ENCODE measurements around the gene ASB18. TPM values are rescaled to one million over a fixed set of nuclear protein-coding genes. Genes with fewer than 3 reads are reported as not detected.
A peak's percentile ranks its signal among the peaks of the same experiment; 100 is the strongest.

The ASB18 gene
- total and polyA plus RNA-seq, 2 experiments from 2014 or later = not detected

DNA sequence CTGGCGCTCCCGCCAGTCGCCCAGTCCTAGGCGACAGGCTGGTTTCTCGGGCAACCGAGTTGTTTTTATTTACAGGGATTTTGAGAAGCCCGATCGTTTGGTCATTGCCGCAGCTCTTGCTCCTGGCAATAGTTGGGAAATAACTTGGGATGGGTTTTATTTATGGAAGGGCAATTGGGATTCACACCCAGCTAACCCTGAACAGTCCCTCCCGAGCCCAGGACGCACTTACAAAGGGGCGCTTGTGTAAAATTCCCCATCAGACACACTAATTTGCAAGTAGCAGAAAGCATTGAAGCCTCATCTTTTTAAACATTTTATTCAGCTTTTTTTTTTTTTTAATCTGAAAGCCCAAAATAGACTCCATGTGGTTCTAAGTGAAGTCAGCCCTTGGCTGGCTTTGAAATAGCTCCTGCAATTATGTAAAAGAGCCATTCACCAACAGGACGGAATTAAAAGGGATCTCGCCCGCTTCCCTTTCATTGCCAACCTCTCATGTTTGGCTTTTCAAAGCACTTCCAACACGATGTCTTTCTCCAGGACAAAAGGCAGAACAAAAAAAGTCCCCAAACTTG, 92.4 kb downstream of the ASB18 start:
- Histone ChIP-seq H2AFZ (no peak overlapping the region), H3K27me3 (peaks cover 98% of the 10 kb centered on the region), H3K4me1 (ENCODE audit: insufficient read depth) (peaks cover 15% of the 10 kb centered on the region), H3K9me2 (replicated peaks; ENCODE audit: insufficient read depth) (no peaks in the 10 kb centered on the region), H3K9me3 (ENCODE audit: low read depth) (no peaks in the 10 kb centered on the region), H3K36me3 (replicated peaks; ENCODE audit: insufficient read depth, low read depth) (no peaks in the 10 kb centered on the region), H3K27ac (no peak overlapping the region), H3K4me3 (no peak overlapping the region), H3K79me2 (no peaks in the 10 kb centered on the region), H4K20me1 (ENCODE audit: insufficient read depth, poor library complexity, severe bottlenecking) (no peaks in the 10 kb centered on the region), H3K4me2 (peak overlapping the region; percentile 60)
- TF ChIP-seq EZH2 (IDR thresholded peaks at IDR 0.05; ENCODE audit: borderline replicate concordance) (no peak), EZH2phosphoT487 (IDR thresholded peaks at IDR 0.05; ENCODE audit: low read depth, severe bottlenecking, unreplicated experiment) (no peak), CTCF (IDR thresholded peaks at IDR 0.05; ENCODE audit: poor library complexity) (no peak)
- no peak for DNase-seq (ENCODE audit: low spot score)
- WGBS (ENCODE audit: low lambda C conversion rate, missing lambda C conversion rate) = 4% methylated on average over 16 of the region's 16 CpGs

- no peaks in the 10 kb centered on the region for H3K9me3 ChIP-seq (ENCODE audit: low read depth)
- no peaks in the 10 kb centered on the region for H3K36me3 ChIP-seq (replicated peaks; ENCODE audit: insufficient read depth, low read depth)
- peaks cover 98% of the 10 kb centered on the region for H3K27me3 ChIP-seq
- no peaks in the 10 kb centered on the region for H3K79me2 ChIP-seq
- H3K4me3 ChIP-seq = no peak overlapping the region
- no peak overlapping the region for H2AFZ ChIP-seq
- peak overlapping the region; percentile 60 for H3K4me2 ChIP-seq
- H3K27ac ChIP-seq = no peak overlapping the region
- no peaks in the 10 kb centered on the region for H3K9me2 ChIP-seq (replicated peaks; ENCODE audit: insufficient read depth)
- H3K4me1 ChIP-seq (ENCODE audit: insufficient read depth) = peaks cover 20% of the 10 kb centered on the region
- no peak for DNase-seq (ENCODE audit: low spot score)
- H4K20me1 ChIP-seq (ENCODE audit: insufficient read depth, poor library complexity, severe bottlenecking) = no peaks in the 10 kb centered on the region
- TF ChIP-seq CTCF (IDR thresholded peaks at IDR 0.05; ENCODE audit: poor library complexity) (no peak), EZH2 (IDR thresholded peaks at IDR 0.05; ENCODE audit: borderline replicate concordance) (no peak), EZH2phosphoT487 (IDR thresholded peaks at IDR 0.05; ENCODE audit: low read depth, severe bottlenecking, unreplicated experiment) (no peak)
- under 1% methylated on average over 26 of the region's 27 CpGs for WGBS (ENCODE audit: low lambda C conversion rate, missing lambda C conversion rate)
These were observed 93.0 kb downstream of the ASB18 start for GRCh38 chr2:236171181-236171679.

GRCh38 chr2:236170590-236171165, 93.5 kb downstream of the ASB18 start:
- Histone ChIP-seq H3K4me2 (no peak overlapping the region), H3K27ac (no peak overlapping the region), H3K9me2 (replicated peaks; ENCODE audit: insufficient read depth) (no peaks in the 10 kb centered on the region), H3K36me3 (replicated peaks; ENCODE audit: insufficient read depth, low read depth) (no peaks in the 10 kb centered on the region), H3K27me3 (peaks cover 100% of the 10 kb centered on the region), H3K4me1 (ENCODE audit: insufficient read depth) (peaks cover 23% of the 10 kb centered on the region), H3K4me3 (no peak overlapping the region), H3K79me2 (no peaks in the 10 kb centered on the region), H3K9me3 (ENCODE audit: low read depth) (no peaks in the 10 kb centered on the region), H2AFZ (no peak overlapping the region), H4K20me1 (ENCODE audit: insufficient read depth, poor library complexity, severe bottlenecking) (no peaks in the 10 kb centered on the region)
- TF ChIP-seq EZH2phosphoT487 (IDR thresholded peaks at IDR 0.05; ENCODE audit: low read depth, severe bottlenecking, unreplicated experiment) (no peak), CTCF (IDR thresholded peaks at IDR 0.05; ENCODE audit: poor library complexity) (no peak), EZH2 (IDR thresholded peaks at IDR 0.05; ENCODE audit: borderline replicate concordance) (no peak)
- no peak for DNase-seq (ENCODE audit: low spot score)
- WGBS (ENCODE audit: low lambda C conversion rate, missing lambda C conversion rate) = 10% methylated on average over 21 of the region's 21 CpGs
